NB4 (cell line): ENCODE results near the gene LYPD4.
"Not testable (repeated sequence)": the region's sequence is repeated elsewhere in the genome, so short reads cannot be mapped to it uniquely, and the experiment has no call there.

Experiments
- DNase-seq: peaks from one replicate; pipeline ENCODE4 v3.0.0; 2010; ENCODE audit warnings: low read depth
- H3K4me3 ChIP-seq: one replicate; pipeline ENCODE4 v1.5.1; 2011; ENCODE audit warnings: mild to moderate bottlenecking, low read depth, low read length, moderate library complexity
- CTCF ChIP-seq: IDR thresholded peaks from one replicate; pipeline ENCODE4 v1.5.1; 2012; ENCODE audit warnings: low read depth, low read length
- MYC ChIP-seq: IDR thresholded peaks from 2 replicates; pipeline ENCODE4 v1.6.1; 2011; ENCODE audit warnings: low read depth, low read length
- POLR2A ChIP-seq: IDR thresholded peaks from 2 replicates; pipeline ENCODE4 v1.6.1; 2011; ENCODE audit warnings: mild to moderate bottlenecking; ENCODE audit not compliant: insufficient read length; ENCODE audit errors: extremely low read depth
- TF ChIP-seq, protein P1 (sequence below): IDR thresholded peaks from 2 replicates; pipeline ENCODE4 v1.6.1; 2011; ENCODE audit warnings: low read depth, low read length

The LYPD4 gene

DNA sequence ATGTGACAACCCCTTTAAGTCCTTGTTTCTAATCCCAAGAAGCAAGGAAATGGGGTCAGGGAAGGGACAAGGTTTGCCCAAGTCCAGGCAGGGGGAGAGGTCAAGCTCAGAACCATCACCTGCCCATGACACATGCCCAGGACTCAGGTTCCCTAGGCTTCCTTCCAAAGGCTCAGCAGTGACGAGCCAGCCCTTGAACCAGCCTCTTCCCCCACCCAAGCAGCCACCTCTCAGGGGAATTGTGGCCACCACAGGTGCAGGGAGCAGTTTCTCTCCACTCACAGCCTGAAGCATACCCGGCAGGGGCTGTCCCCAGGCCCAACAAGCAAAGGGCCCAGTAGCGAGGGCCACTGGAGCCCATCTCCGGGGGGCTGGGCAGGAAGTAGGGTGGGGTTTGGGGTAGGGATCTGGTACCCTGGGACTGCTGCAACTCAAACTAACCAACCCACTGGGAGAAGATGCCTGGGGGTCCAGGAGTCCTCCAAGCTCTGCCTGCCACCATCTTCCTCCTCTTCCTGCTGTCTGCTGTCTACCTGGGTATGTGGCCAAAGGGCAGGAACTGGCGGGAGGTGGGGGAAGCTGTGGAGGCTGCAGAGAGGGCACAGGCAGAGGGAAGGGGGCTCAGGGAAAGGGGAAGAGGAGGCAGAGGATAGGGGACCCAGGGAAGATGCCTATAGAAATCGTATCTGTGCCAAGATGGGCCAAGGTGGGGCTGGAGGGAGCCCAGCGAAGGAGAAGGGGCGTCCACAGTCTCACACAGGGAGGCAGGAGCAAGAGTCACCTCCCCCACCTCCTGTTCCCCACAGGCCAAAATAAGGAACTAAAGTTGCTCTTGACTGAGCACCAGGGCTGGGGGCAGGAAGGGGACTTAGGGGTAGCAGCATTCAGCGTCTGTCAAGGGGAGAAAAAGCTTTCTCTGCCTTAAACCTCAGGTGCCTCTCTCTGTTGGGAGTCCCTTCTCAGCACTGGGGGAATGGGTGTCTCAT is 32.7 kb upstream of the LYPD4 start, which contains the start of gene CD79A:
CD79A (plus strand) TSS at position 433 of the 986 bp plus-strand sequence; CDS start at position 459, 26 bp downstream.
- peak within 1 kb of the TSS; percentile 11 for H3K4me3 ChIP-seq
- peak; percentile 84 for DNase-seq
- TF ChIP-seq MYC (no peak), CTCF (no peak), POLR2A (no peak)
- TF ChIP-seq, protein P1, sequence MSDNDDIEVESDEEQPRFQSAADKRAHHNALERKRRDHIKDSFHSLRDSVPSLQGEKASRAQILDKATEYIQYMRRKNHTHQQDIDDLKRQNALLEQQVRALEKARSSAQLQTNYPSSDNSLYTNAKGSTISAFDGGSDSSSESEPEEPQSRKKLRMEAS = no peak

DNA sequence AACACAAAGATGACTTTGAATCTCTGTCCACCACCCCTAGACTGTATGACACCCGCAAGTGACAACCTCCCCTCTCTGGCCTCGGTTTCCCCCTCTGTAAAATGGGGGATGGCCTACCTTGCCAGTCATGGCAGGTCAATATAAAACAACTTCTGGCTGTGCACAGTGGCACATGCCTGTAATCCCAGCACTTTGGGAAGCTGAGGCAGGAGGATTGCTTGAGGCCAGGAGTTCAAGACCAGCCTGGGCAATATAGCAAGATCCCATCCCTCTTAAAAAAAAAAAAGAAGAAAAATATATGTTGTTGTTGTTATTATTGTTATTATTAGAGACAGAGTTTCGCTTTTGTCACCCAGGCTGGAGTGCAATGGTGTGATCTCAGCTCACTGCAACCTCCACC is 31.5 kb upstream of the LYPD4 start:
- H3K4me3 ChIP-seq = not testable (repeated sequence)

DNA sequence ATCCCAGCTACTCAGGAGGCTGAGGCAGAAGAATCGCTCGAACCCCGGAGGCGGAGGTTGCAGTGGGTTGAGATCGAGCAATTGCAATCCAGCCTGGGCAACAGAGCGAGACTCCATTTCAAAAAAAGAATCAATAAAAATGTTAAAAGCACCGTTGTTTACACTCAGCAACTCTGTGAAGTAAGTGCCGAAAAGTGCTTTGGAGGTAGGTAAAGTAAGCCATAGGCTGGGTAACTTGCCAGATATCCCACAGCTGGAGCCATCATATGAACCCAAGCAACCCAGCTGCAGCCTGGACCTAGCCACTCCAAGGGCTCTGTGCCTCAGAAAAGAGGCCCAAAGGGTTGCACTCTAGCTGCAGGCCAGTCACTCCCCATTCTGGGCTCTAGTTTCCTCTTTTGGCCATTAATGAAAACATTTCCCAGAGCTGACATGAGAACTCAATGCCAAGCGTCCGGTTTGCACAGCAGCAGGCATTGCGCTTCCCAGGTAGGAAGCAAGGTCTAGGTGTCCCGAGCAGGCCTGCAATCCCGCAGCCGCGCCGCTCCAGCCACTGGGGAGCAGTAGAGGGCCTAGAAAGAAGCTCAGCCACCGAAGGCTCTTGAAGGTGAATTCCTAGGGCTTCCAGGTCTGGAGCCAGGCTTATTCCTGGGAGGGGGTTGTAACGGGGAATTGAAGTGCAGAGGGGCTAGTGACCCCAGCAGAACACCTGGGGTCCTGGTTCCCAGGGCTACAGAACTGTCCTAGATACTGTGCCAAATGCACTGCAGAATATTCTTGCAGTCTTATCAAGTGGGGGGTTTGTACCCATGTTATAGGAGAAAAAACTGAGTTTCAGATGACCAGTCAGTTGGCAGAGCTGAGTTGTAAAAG is 28.5 kb upstream of the LYPD4 start:
- DNase-seq = peak; percentile 67
- H3K4me3 ChIP-seq = no peak overlapping the region
- TF ChIP-seq CTCF = peak; percentile 47
- TF ChIP-seq, protein P1 = no peak

More for the DNA sequence above, 31.5 kb upstream of the LYPD4 start:
- not testable (repeated sequence) for DNase-seq

- H3K4me3 ChIP-seq = no peak overlapping the region
- TF ChIP-seq CTCF (no peak), MYC (no peak), POLR2A (no peak)
- TF ChIP-seq, protein P1 = no peak
- no peak for DNase-seq
These were observed 27.9 kb upstream of the LYPD4 start for GRCh38 chr19:41872384-41872774.

DNA sequence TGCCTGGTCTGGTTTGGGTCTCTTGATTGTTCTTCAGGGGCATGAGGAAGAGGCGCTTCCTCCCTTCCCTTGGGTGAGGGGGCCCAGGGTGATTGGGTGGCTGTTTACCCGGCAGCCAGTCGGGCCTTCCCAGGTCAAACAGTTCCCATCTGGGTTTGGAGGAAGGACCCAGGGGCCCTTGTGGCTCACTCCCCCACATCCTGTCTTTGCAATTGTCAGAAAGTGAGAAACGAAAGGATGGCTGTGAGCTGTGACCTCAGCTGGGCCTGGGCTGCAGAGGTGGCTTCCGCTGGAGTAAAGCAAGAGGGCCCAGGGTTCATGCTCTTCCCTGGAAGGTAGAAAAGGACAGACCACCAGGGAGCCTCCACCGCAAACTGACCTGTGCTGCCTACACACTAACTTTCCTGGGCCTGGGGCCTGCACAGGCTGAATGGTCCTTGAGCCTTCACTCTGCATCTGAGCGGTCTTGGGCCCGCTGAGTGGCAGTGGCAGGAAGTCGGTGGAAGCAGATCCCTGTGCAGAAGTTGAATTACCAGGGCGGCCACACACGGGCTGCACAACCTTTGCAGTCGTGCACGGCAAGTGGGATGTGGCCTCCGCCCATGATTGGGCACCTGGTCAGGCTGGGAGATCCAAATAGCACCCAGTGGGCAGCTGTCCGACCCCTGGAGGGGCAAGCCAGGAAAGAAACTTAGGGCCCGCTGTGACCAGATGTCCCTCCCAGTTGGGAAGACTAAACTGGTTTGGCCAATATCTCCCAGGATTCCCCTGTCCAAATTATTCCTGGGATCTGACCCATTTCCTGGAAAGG is 27.3 kb upstream of the LYPD4 start:
- no peak for TF ChIP-seq CTCF
- peak; percentile 17 for TF ChIP-seq POLR2A
- no peak overlapping the region for H3K4me3 ChIP-seq
- DNase-seq = peak; percentile 95
